Stimulated activated CD4-positive, alpha-beta T cell treated with anti-CD3 and anti-CD28 coated beads, Interleukin-12 subunit alpha, Interleukin-12 subunit beta, amount 100 ng/mL, for 24 hours (primary cell): ENCODE data around the gene PIK3R1.

Experiments used
- DNase-seq, 2 experiments: peaks; one replicate each; pipeline ENCODE4 v3.0.0-alpha.2; 2020; ENCODE audit warnings: low read depth in 2 of 2

The PIK3R1 gene

DNA sequence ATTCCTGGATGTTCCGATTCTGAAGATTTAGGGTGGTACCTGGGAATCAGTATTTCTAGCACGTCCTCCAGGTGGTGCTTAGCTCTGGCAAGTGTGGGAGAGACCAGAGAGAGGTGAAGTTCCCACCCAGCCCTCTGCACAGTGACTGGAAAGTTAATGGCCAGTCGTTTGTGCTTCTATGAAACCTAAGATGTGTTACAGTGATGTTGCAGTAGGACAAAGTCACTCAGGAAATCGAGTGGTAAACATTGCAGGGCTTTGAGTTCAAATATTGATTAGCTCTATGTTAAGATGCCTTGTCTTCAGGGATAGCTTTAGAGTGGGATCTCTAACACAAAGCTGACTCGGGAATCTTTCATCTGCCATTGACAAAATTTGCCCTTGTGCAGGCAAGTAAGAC, 55.6 kb downstream of the PIK3R1 start:
- DNase-seq: no peak

GRCh38 chr5:68272289-68272688, 56.7 kb downstream of the PIK3R1 start:
- no peak for DNase-seq

DNA sequence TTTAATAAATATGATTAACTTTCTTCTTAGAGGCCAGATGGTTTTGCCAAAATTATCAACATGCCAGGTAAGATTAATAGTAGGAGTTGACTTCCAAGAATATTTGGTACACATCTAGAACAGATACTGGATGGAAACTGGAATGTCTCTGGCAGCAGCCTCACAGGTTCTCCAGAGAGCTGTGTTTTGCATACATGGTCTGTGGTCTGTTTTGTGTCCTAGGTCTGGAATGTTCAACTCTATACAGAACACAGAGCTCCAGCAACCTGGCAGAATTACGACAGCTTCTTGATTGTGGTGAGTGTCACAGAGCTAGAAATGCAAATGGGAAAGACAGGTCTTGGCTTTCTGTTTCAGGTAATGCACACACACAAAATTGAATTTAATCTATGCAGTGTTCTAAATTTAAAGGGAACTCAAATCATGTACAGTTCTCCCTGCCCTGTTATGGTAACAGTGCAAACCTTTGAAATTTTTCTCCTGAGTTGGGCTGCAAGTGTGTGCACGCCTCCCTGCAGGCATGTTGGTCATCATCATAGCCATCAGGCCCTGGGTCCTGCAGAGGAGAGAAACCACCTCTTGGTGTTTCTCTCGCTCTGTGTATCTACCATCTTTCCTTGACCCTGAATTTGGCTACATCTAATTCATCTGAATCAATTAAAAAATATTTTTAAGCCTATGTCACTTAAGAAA, 58.3 kb downstream of the PIK3R1 start:
- DNase-seq: no peak

- no peak for DNase-seq
Measured at GRCh38 chr5:68274847-68275651, 59.5 kb downstream of the PIK3R1 start.

DNA sequence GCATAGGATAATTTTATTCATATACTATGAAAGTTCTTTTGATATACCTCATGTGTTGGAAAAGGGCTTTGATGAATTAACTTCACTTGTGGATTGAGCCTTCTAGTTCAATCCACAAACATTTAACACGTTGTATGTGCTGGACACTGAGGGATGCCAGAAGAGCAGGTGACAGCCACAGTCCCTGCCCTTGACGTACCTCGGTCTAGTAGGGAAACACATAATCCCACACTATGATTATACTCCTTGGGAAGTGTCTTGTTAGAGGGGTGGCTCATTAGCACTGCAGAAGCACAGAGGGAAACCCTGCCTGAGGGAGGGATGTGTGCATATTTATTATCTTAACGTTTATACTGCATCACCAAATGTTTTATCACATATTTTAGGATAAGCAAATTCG, 61.2 kb downstream of the PIK3R1 start:
- no peak for DNase-seq

DNA sequence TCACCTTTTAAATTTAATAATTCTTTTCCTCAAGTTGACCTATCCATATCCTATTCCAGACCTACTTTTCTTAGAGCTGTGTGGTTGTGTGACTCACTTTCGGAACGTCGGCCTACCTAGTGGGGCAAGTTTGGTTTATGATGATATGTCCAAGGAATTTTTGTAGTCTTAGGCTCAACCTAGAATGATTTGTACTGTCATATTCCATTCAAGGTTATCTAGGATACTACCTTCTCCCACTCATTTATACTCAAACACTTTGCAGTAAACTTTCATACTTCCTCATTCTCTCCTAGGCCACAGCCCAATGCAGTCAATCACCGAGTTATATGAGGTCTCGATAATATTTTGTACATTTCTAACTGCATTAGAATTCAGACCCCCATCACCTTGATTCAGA, 61.9 kb downstream of the PIK3R1 start:
- no peak for DNase-seq

DNA sequence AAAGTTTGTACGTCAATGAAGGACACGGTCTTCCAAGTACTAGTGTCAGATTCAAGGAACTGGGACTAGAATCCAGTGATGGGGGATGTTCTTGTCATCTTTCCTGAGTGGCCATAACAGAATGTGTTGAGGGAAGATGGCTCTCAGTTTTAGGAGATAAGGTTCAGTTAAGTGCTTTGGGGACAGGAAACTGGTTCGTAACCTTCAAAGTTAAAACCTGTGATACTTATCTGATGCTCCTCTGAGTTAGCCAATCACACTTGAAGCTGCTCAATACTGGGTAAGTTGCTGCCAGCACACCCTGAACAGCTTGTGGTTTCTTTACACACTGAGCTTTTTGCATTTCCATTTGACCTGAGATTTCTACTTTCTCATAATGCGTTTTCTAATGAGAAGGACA, 64.4 kb downstream of the PIK3R1 start:
- no peak for DNase-seq

GRCh38 chr5:68282001-68282400, 66.4 kb downstream of the PIK3R1 start:
- no peak for DNase-seq

DNA sequence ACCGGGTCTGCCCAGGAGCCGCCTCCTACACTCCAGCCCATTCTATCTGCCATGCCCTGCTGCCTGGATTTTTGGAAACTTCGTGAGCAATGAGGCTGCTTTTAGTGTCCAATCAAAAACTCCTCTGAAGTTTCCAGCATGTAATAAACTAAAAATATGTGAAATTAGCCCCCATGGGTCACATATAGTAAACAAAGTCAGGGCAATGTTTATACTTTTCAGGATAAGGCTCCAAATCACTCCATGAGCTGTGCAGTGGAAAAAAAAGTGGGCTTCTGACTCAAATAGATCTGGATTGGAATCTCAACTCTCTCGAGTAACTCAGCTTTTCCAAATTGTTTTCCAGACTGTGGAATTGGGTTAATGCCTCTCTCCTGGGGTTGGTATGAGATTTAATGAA, 68.2 kb downstream of the PIK3R1 start:
- DNase-seq: no peak

DNA sequence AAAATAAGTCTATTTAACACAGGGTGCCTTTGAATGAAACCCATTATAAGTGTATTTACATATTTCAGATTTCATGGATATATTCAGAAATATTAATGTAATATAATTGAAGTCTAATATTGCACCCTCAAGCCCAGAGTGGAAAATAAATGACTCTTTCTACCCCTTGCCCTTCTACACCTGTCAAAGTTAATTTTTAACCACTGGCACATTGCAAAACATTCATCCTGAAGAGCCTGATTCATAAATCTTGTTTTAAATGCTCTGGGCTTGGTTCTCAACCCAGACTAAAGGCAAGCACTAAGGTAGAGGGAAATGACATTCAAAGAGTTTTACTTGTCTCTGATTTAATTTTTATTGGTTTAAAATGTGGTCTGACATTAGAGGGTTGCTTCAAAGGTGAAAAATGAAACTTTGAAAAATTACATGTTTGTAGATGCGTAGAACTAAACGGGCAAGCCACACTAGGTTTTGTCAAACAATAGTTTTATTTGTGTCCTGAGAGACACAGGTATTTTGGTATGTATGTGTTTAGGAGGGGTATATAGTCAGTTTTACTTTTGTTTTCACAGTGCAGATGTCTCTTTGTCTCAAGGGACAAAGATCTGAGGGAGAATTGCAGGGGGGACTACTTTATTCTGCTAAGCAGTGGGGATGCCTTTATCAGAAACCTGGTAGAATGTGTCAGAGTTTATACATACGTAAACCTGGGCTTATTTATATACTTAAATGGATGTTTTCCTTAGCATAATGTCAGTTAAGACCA, 69.7 kb downstream of the PIK3R1 start:
- DNase-seq: no peak

DNA sequence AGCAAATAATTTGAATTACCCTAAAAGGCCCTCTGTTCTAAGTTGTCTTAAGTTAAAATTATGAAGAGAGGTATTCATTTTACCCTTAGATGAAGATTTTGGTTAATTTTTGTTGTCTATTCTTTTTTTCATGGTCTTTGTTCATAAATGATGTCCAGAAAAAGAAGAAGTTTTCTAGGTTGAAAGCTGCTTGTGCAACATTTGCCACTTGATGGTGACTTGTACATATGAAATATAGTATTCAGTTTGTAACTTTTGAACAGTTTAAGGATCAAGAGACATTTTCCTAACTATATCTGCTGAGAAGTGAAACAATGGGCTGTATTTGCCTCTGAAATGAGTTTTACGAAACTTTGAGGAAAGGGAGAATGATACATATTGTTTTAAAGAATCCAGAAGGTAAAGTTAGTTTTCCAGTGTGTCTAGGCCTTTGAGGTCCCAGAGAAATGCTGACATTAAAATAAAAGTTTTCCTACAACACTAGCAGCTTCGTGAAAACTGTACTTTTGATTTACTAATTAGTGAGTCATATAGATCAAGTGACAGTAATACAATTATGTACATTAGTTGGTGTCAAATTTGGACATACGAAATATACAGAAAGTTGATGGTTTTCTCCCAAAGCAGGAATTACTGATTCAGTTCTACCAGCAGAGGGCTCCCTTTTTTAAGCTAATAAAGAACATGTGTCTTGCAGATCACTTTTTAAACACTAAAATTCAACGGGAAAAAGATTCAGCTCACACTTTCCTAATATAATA, 70.5 kb downstream of the PIK3R1 start:
- DNase-seq: no peak

- DNase-seq: no peak
Measured at GRCh38 chr5:68286612-68286912, 71.0 kb downstream of the PIK3R1 start.

DNA sequence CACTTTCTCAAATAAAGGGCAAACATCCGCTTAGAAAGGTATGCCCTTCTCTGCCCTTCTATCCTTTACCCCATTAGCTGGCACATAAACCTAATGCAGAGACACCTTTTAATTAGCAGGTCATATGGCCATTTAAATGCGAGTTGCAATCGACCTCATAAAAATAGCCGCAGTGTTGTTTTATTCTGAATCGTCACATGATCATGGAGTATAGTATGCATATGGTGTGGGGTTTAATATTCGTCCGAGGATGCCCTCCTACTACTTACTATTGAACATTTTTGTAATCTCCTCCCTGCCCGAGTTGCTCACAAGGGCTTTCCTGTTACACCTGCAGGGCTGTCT, 72.0 kb downstream of the PIK3R1 start:
- DNase-seq: no peak

DNA sequence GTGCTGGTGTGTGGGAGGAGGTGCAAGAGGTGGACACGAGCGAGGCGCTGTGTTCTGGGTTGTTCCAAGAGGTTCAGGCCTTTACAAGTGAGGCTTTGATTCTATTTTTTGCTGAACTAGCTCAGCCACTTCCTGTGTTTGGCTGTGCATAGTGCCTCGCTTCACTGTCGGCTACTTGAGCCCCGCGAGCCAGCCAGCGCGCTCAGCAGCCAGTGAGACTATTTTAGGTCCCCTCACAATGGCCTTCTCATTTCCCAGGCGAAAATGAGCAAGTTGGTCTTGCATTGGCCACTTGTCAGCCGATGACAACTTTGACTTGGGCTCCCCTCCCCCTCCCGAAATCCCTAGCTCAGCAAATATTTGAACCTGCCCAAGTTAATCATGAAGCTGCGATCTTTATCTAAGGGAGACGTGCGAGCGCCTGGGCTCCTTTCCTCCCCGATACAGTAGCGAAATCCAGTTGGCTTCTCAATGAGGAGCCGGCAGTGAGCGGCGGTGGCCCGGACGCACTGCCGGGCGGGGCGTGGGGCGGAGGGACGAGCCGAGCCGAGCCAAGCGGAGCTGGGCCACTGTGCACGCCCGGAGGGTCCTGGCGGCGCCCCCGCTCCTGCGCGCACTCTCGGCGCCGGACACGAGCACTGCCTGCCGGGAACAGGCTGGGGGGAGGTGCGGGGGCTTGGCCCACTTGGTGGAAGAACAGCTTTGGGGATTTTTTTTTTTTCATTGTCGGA, 72.6 kb downstream of the PIK3R1 start:
- no peak for DNase-seq

- no peak for DNase-seq
Measured at GRCh38 chr5:68288707-68289134, 73.2 kb downstream of the PIK3R1 start.

DNA sequence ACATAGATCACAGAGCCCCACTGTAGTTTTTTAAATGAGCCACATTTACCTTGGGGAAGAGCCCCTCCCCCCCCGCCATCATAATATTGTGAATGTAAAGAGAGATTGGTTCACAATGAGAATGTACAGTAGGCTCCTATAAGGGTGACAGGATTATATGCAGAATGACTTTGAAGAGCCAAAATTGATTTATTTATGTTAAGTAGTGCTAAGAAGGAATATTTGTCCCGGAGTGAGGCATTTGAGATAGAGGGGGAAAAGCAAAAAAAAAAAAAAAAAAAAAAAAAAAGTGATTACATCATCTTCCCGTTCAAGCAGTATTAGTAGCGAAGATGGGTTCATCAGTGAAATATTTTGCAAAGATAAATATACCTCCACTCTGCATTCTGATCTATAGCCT, 73.9 kb downstream of the PIK3R1 start:
- no peak for DNase-seq

DNA sequence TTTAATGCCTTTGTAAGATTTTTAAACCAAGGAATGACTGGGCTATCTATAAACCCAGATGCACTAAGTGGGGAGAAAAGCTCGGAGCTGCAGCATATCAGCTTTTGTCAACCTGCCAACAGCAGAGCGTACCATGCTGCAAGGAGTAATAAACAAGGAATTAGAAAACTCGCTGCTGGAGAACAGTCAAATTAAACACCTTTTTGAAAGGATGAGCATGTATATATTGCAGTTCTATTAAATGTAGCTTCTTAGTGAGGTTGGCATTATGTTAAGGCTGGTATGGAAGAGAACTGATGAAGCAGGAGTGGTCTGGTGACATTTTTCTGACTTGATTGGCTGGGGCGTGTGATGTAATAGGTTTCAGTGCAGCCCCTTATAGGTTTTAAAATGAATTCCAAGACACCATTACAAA, 74.7 kb downstream of the PIK3R1 start:
- DNase-seq: no peak

DNA sequence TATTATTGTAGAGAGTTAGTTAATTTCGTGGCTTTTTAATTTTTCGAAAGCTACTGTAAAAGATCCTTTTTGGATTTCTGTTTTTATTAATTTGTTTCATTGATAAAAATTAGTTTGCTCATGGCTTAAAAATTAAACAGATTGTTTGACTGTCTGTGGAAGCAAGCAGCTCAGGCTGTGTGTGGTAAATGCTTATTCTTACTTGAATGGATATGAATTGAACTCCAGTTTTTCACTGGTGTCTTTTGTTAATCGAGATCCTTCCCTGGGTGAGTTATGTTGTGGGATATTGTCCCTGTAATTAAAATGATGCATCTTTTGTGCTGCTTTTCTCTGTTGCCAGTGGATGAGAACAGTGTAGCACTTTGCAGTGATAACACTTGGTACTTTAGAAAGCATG, 75.3 kb downstream of the PIK3R1 start:
- DNase-seq: no peak

DNA sequence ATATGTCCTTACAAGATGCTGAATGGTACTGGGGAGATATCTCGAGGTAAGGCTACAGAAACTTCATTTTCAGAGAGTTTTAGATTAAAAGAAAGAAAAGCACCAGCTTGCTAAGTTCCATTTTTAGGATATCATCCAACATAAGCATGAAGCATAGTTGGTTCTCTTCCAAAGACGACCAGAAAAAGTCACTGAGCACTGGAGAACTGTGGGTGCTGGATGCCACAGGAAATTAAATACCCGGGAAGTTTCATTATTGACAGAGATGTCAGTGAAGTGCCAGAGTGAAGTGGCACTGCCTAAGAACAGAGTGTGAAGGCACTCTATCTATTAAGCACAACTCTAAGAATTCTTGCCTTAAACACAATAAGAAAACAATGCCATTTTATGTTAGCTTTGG, 76.8 kb downstream of the PIK3R1 start:
- no peak for DNase-seq

DNA sequence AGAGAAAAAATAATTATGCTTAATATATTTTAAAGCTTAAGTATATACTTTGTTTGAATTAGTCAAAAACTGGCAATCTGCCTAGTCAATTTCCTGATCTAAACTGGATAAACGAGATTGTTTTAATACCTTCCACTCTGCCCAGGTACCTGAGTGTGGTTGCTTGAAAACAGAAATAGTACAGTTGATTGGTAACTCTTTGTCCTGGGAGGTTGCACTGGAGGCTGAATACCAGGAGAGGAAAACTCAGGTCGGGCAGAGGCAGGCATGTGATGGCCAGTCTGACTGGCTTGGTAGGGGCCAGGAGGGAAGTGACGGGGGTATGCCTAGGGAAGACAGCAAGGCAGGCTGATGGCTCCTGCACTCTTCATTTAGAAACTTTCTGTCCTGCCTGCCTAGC, 80.2 kb downstream of the PIK3R1 start:
- DNase-seq: no peak

GRCh38 chr5:68296895-68297294, 81.3 kb downstream of the PIK3R1 start:
- no peak for DNase-seq

DNA sequence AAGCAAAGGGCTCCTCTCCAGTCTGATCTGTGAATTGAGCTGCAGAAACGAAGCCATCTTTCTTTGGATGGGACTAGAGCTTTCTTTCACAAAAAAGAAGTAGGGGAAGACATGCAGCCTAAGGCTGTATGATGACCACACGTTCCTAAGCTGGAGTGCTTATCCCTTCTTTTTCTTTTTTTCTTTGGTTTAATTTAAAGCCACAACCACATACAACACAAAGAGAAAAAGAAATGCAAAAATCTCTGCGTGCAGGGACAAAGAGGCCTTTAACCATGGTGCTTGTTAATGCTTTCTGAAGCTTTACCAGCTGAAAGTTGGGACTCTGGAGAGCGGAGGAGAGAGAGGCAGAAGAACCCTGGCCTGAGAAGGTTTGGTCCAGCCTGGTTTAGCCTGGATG, 82.1 kb downstream of the PIK3R1 start:
- no peak for DNase-seq
